ENCODE results near the gene TMEM135. TPM values are rescaled to one million over a fixed set of nuclear protein-coding genes. Genes with fewer than 3 reads are reported as not detected.
"Not testable (repeated sequence)": the region's sequence is repeated elsewhere in the genome, so short reads cannot be mapped to it uniquely, and the experiment has no call there.

The TMEM135 gene
- total RNA-seq, 1 experiment from 2014 or later, result 95.2 TPM

- Mint-ChIP-seq H3K36me3 (ENCODE audit: insufficient read depth, unreplicated experiment) (no peaks in the 10 kb centered on the region), H3K27ac (ENCODE audit: unreplicated experiment) (no peak overlapping the region), H3K4me3 (ENCODE audit: unreplicated experiment) (no peak overlapping the region), H3K27me3 (ENCODE audit: insufficient read depth, unreplicated experiment) (no peaks in the 10 kb centered on the region), H3K9me3 (ENCODE audit: unreplicated experiment) (no peaks in the 10 kb centered on the region), H3K4me1 (ENCODE audit: low read depth, unreplicated experiment) (peaks cover 29% of the 10 kb centered on the region)
- peaks cover 9% of the 10 kb centered on the region for H3K4me1 ChIP-seq
- no peaks in the 10 kb centered on the region for H3K9me3 ChIP-seq
- H3K27me3 ChIP-seq (replicated peaks; ENCODE audit: control insufficient read depth, insufficient read depth, low read length), result no peaks in the 10 kb centered on the region
- ChIA-PET CTCF (no interaction called here), POLR2A (no interaction called here)
- BruUV-seq (replicated peaks), result no TSS peak
- no peak for DNase-seq
- H3K4me3 ChIP-seq (ENCODE audit: low read depth, low read length), result no peak overlapping the region
- H3K36me3 ChIP-seq (ENCODE audit: control insufficient read depth, insufficient read depth, low read length), result no peaks in the 10 kb centered on the region
- intact Hi-C loops (cut with micrococcal nuclease; ENCODE audit: unreplicated experiment), result loop anchor here (2.0 kb wide), 1 partner anchor 54 kb away; no protein-coding TSS in a partner anchor
- TF ChIP-seq CTCF (IDR thresholded peaks at IDR 0.05; ENCODE audit: insufficient read depth in 1 of 2, low read depth in 1 of 2, low read length in 1 of 2, severe bottlenecking in 1 of 2, unreplicated experiment in 1 of 2), result no peak
These were observed 113.2 kb downstream of the TMEM135 start for GRCh38 chr11:87150936-87151335.

GRCh38 chr11:87154246-87154645, 116.5 kb downstream of the TMEM135 start:
- Mint-ChIP-seq H3K27me3 (ENCODE audit: insufficient read depth, unreplicated experiment) (no peaks in the 10 kb centered on the region), H3K4me3 (ENCODE audit: unreplicated experiment) (no peak overlapping the region), H3K36me3 (ENCODE audit: insufficient read depth, unreplicated experiment) (no peaks in the 10 kb centered on the region), H3K9me3 (ENCODE audit: unreplicated experiment) (no peaks in the 10 kb centered on the region), H3K27ac (ENCODE audit: unreplicated experiment) (no peak overlapping the region), H3K4me1 (ENCODE audit: low read depth, unreplicated experiment) (peaks cover 26% of the 10 kb centered on the region)
- no TSS peak for BruUV-seq (replicated peaks)
- Histone ChIP-seq H3K36me3 (ENCODE audit: control insufficient read depth, insufficient read depth, low read length) (no peaks in the 10 kb centered on the region), H3K4me3 (ENCODE audit: low read depth, low read length) (no peak overlapping the region), H3K27me3 (replicated peaks; ENCODE audit: control insufficient read depth, insufficient read depth, low read length) (no peaks in the 10 kb centered on the region), H3K4me1 (peaks cover 9% of the 10 kb centered on the region), H3K9me3 (no peaks in the 10 kb centered on the region)
- TF ChIP-seq CTCF (IDR thresholded peaks at IDR 0.05; ENCODE audit: insufficient read depth in 1 of 2, low read depth in 1 of 2, low read length in 1 of 2, severe bottlenecking in 1 of 2, unreplicated experiment in 1 of 2), result no peak
- ChIA-PET CTCF (no interaction called here), POLR2A (no interaction called here)
- DNase-seq, result no peak
- intact Hi-C loops (cut with micrococcal nuclease; ENCODE audit: unreplicated experiment), result no loop called here

- no peak overlapping the region for H3K27ac Mint-ChIP-seq (ENCODE audit: unreplicated experiment)
- ChIA-PET POLR2A (no interaction called here), CTCF (no interaction called here)
- Histone ChIP-seq H3K27me3 (replicated peaks; ENCODE audit: control insufficient read depth, insufficient read depth, low read length) (no peaks in the 10 kb centered on the region), H3K36me3 (ENCODE audit: control insufficient read depth, insufficient read depth, low read length) (no peaks in the 10 kb centered on the region), H3K4me3 (ENCODE audit: low read depth, low read length) (no peak overlapping the region), H3K4me1 (no peaks in the 10 kb centered on the region), H3K9me3 (no peaks in the 10 kb centered on the region)
- no peak for DNase-seq
- intact Hi-C loops (cut with micrococcal nuclease; ENCODE audit: unreplicated experiment), result no loop called here
- no peaks in the 10 kb centered on the region for H3K36me3 Mint-ChIP-seq (ENCODE audit: insufficient read depth, unreplicated experiment)
- BruUV-seq (replicated peaks), result no TSS peak
- no peaks in the 10 kb centered on the region for H3K9me3 Mint-ChIP-seq (ENCODE audit: unreplicated experiment)
- peaks cover 5% of the 10 kb centered on the region for H3K4me1 Mint-ChIP-seq (ENCODE audit: low read depth, unreplicated experiment)
- no peaks in the 10 kb centered on the region for H3K27me3 Mint-ChIP-seq (ENCODE audit: insufficient read depth, unreplicated experiment)
- no peak overlapping the region for H3K4me3 Mint-ChIP-seq (ENCODE audit: unreplicated experiment)
- TF ChIP-seq CTCF (IDR thresholded peaks at IDR 0.05; ENCODE audit: insufficient read depth in 1 of 2, low read depth in 1 of 2, low read length in 1 of 2, severe bottlenecking in 1 of 2, unreplicated experiment in 1 of 2), result no peak
These were observed 119.2 kb downstream of the TMEM135 start for GRCh38 chr11:87156970-87157369.

- H3K4me3 ChIP-seq (ENCODE audit: low read depth, low read length); CTCF ChIA-PET; H3K27me3 Mint-ChIP-seq (ENCODE audit: insufficient read depth, unreplicated experiment); H3K4me3 Mint-ChIP-seq (ENCODE audit: unreplicated experiment); H3K9me3 ChIP-seq; H3K4me1 ChIP-seq; POLR2A ChIA-PET; BruUV-seq (replicated peaks); DNase-seq; H3K36me3 ChIP-seq (ENCODE audit: control insufficient read depth, insufficient read depth, low read length); H3K27me3 ChIP-seq (replicated peaks; ENCODE audit: control insufficient read depth, insufficient read depth, low read length); intact Hi-C loops (cut with micrococcal nuclease; ENCODE audit: unreplicated experiment); H3K27ac Mint-ChIP-seq (ENCODE audit: unreplicated experiment): not testable (repeated sequence)
- H3K36me3 Mint-ChIP-seq (ENCODE audit: insufficient read depth, unreplicated experiment), result peaks cover 12% of the 10 kb centered on the region
- H3K4me1 Mint-ChIP-seq (ENCODE audit: low read depth, unreplicated experiment), result peaks cover 19% of the 10 kb centered on the region
- H3K9me3 Mint-ChIP-seq (ENCODE audit: unreplicated experiment), result peaks cover 44% of the 10 kb centered on the region
These were observed 131.3 kb downstream of the TMEM135 start for GRCh38 chr11:87169076-87169475.
